Hepatocyte (in vitro differentiated cells): ENCODE data around the gene VAPA.

ENCODE experiments used
- EZH2 ChIP-seq: fragments of 200-600 bp; sonication (generic); IDR thresholded peaks from 2 replicates; pipeline ENCODE4 v1.6.1; 2016; ENCODE audit warnings: antibody characterized with exemption, mild to moderate bottlenecking, borderline replicate concordance
- EZH2phosphoT487 ChIP-seq: fragments of 200-600 bp; sonication (generic); IDR thresholded peaks from one replicate; pipeline ENCODE4 v1.6.1; 2018; ENCODE audit warnings: antibody characterized with exemption, mild to moderate bottlenecking, low read depth, moderate library complexity; ENCODE audit not compliant: unreplicated experiment, severe bottlenecking
- TF ChIP-seq, protein P1 (sequence below): fragments of 200-600 bp; sonication (generic); IDR thresholded peaks from 2 replicates; pipeline ENCODE4 v1.5.1; 2016; ENCODE audit warnings: antibody characterized with exemption, mild to moderate bottlenecking; ENCODE audit not compliant: poor library complexity

GRCh38 chr18:9869715-9870430 lies 43.9 kb upstream of the VAPA start:
- TF ChIP-seq, protein P1, sequence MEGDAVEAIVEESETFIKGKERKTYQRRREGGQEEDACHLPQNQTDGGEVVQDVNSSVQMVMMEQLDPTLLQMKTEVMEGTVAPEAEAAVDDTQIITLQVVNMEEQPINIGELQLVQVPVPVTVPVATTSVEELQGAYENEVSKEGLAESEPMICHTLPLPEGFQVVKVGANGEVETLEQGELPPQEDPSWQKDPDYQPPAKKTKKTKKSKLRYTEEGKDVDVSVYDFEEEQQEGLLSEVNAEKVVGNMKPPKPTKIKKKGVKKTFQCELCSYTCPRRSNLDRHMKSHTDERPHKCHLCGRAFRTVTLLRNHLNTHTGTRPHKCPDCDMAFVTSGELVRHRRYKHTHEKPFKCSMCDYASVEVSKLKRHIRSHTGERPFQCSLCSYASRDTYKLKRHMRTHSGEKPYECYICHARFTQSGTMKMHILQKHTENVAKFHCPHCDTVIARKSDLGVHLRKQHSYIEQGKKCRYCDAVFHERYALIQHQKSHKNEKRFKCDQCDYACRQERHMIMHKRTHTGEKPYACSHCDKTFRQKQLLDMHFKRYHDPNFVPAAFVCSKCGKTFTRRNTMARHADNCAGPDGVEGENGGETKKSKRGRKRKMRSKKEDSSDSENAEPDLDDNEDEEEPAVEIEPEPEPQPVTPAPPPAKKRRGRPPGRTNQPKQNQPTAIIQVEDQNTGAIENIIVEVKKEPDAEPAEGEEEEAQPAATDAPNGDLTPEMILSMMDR = no peak
- TF ChIP-seq EZH2 (no peak), EZH2phosphoT487 (no peak)
